Inferior parietal cortex (tissue), 1 donor: ENCODE results near the gene KRT4.
"Not testable (repeated sequence)": the region's sequence is repeated elsewhere in the genome, so short reads cannot be mapped to it uniquely, and the experiment has no call there.

ENCODE experiments used
- DNase-seq: peaks from one replicate; pipeline ENCODE4 v3.0.0-alpha.2; 2016; ENCODE audit errors: extremely low spot score

Gene KRT4

GRCh38 chr12:52813885-52814709, at the start of gene KRT4:
TSS of gene KRT4 (minus strand) at chr12:52814116. CDS start at chr12:52814058, 58 bp downstream.
- DNase-seq: no peak

GRCh38 chr12:52862023-52862422, 48.1 kb upstream of the KRT4 start:
- no peak for DNase-seq

GRCh38 chr12:52861511-52861910, 47.6 kb upstream of the KRT4 start:
- DNase-seq: no peak

GRCh38 chr12:52860102-52860823, 46.3 kb upstream of the KRT4 start:
- DNase-seq: no peak

- DNase-seq: no peak
Measured at GRCh38 chr12:52857500-52857899, 43.6 kb upstream of the KRT4 start.

- DNase-seq: no peak
Measured at GRCh38 chr12:52856787-52857186, 42.9 kb upstream of the KRT4 start.

GRCh38 chr12:52856077-52856476, 42.2 kb upstream of the KRT4 start:
- not testable (repeated sequence) for DNase-seq

- DNase-seq: no peak
Measured at GRCh38 chr12:52851787-52852186, 37.9 kb upstream of the KRT4 start.

GRCh38 chr12:52850681-52851080, 36.8 kb upstream of the KRT4 start:
- no peak for DNase-seq

GRCh38 chr12:52849511-52849910, 35.6 kb upstream of the KRT4 start:
- DNase-seq: no peak

- DNase-seq: no peak
Measured at GRCh38 chr12:52848661-52849255, 34.8 kb upstream of the KRT4 start, which contains the start of gene KRT78. TSS of gene KRT78 (minus strand) at chr12:52848994. CDS start at chr12:52848930, 64 bp downstream.

- DNase-seq: no peak
Measured at GRCh38 chr12:52847335-52848102, 33.6 kb upstream of the KRT4 start.

- DNase-seq: no peak
Measured at GRCh38 chr12:52846356-52846970, 32.5 kb upstream of the KRT4 start.

- DNase-seq: no peak
Measured at GRCh38 chr12:52845946-52846345, 32.0 kb upstream of the KRT4 start.

- DNase-seq: no peak
Measured at GRCh38 chr12:52844386-52844785, 30.5 kb upstream of the KRT4 start.

- DNase-seq: no peak
Measured at GRCh38 chr12:52839436-52840105, 25.7 kb upstream of the KRT4 start.

- DNase-seq: no peak
Measured at GRCh38 chr12:52838609-52839435, 24.9 kb upstream of the KRT4 start.

- DNase-seq: no peak
Measured at GRCh38 chr12:52837781-52838608, 24.1 kb upstream of the KRT4 start.

- no peak for DNase-seq
Measured at GRCh38 chr12:52837413-52837741, 23.5 kb upstream of the KRT4 start.
